A549 (cell line): Measurements from ENCODE around the gene CHD9.

Source experiments
- FOSL2 ChIP-seq, 2 experiments: fragments of 450-650 bp in 1 of 2; fragments of >200 bp in 1 of 2; sonication (Bioruptor Twin) in 1 of 2; formaldehyde crosslinking; IDR thresholded peaks; 2 replicates each; pipeline versions ENCODE4 v1.5.0 to v1.6.1; 2016 to 2020; ENCODE audit warnings: mild to moderate bottlenecking in 1 of 2, moderate library complexity in 1 of 2
- HDAC2 ChIP-seq: fragments of 200-600 bp; sonication (generic); IDR thresholded peaks from 2 replicates; pipeline ENCODE4 v1.6.1; 2016
- JUN ChIP-seq, 2 experiments: fragments of >200 bp; sonication (Bioruptor Twin); formaldehyde crosslinking; IDR thresholded peaks; 2 replicates in 1 of 2; 3 replicates in 1 of 2; pipeline ENCODE4 v1.6.1; 2016 to 2017
- JUNB ChIP-seq: fragments of >200 bp; sonication (Bioruptor Twin); formaldehyde crosslinking; IDR thresholded peaks from 2 replicates; pipeline ENCODE4 v1.6.1; 2016
- MAZ ChIP-seq: fragments of 150-350 bp; IDR thresholded peaks from 2 replicates; pipeline ENCODE4 v1.6.1; 2014; ENCODE audit warnings: antibody characterized with exemption, low read depth, low read length, borderline replicate concordance
- RFX5 ChIP-seq: fragments of 450-650 bp; IDR thresholded peaks from 2 replicates; pipeline ENCODE4 v1.7.1; 2014; ENCODE audit warnings: antibody characterized with exemption, mild to moderate bottlenecking, moderate library complexity
- RNF2 ChIP-seq: fragments of 200-600 bp; sonication (generic); IDR thresholded peaks from 2 replicates; pipeline ENCODE4 v1.6.1; 2016; ENCODE audit warnings: low read depth, mild to moderate bottlenecking, antibody characterized with exemption, moderate library complexity, borderline replicate concordance
- TF ChIP-seq, protein P1 (sequence below): fragments of >200 bp; sonication (Bioruptor Twin); formaldehyde crosslinking; IDR thresholded peaks from 3 replicates; pipeline ENCODE4 v1.5.1; 2016
- TF ChIP-seq, protein P2 (sequence below): fragments of 450-650 bp; IDR thresholded peaks from 2 replicates; pipeline ENCODE4 v1.6.1; 2014; ENCODE audit warnings: antibody characterized with exemption
- TF ChIP-seq, protein P3 (sequence below): IDR thresholded peaks from 2 replicates; pipeline ENCODE4 v1.6.1; 2012

DNA sequence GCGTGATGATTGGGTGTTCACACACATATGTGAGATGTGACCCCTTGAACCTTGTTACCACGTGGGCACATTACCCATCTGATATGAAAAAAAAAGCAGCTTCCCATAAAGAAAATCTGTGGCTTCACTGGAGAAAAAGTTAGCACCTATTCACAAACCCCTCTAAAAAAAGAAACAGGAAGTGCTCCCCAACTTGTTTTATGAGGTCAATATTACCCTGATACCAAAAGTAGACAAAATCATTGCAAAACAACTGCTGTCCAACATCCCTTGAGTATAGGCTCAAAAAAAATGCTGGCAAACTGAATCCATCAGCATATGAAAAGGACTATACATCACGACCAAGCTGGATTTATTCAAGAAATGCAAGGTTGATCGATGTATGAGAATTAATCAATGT, 279.8 kb downstream of the CHD9 start:
- TF ChIP-seq, protein P1, sequence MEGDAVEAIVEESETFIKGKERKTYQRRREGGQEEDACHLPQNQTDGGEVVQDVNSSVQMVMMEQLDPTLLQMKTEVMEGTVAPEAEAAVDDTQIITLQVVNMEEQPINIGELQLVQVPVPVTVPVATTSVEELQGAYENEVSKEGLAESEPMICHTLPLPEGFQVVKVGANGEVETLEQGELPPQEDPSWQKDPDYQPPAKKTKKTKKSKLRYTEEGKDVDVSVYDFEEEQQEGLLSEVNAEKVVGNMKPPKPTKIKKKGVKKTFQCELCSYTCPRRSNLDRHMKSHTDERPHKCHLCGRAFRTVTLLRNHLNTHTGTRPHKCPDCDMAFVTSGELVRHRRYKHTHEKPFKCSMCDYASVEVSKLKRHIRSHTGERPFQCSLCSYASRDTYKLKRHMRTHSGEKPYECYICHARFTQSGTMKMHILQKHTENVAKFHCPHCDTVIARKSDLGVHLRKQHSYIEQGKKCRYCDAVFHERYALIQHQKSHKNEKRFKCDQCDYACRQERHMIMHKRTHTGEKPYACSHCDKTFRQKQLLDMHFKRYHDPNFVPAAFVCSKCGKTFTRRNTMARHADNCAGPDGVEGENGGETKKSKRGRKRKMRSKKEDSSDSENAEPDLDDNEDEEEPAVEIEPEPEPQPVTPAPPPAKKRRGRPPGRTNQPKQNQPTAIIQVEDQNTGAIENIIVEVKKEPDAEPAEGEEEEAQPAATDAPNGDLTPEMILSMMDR, result no peak
- no peak for TF ChIP-seq RNF2
- no peak for TF ChIP-seq JUNB
- TF ChIP-seq FOSL2 (IDR thresholded peaks at IDR 0.05), result no peak
- no peak for TF ChIP-seq FOSL2 (CRISPR knock-in tag; IDR thresholded peaks at IDR 0.05)
- no peak for TF ChIP-seq RFX5
- no peak for TF ChIP-seq HDAC2
- TF ChIP-seq MAZ, result no peak
- TF ChIP-seq, protein P2, sequence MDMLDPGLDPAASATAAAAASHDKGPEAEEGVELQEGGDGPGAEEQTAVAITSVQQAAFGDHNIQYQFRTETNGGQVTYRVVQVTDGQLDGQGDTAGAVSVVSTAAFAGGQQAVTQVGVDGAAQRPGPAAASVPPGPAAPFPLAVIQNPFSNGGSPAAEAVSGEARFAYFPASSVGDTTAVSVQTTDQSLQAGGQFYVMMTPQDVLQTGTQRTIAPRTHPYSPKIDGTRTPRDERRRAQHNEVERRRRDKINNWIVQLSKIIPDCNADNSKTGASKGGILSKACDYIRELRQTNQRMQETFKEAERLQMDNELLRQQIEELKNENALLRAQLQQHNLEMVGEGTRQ, result no peak
- no peak for TF ChIP-seq JUN (IDR thresholded peaks at IDR 0.05)
- TF ChIP-seq, protein P3, sequence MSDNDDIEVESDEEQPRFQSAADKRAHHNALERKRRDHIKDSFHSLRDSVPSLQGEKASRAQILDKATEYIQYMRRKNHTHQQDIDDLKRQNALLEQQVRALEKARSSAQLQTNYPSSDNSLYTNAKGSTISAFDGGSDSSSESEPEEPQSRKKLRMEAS, result no peak
